H1 (cell line): ENCODE data around the gene CORO6. TPM values are rescaled to one million over a fixed set of nuclear protein-coding genes. Genes with fewer than 3 reads are reported as not detected.

Experiments used
- CTCF ChIA-PET: fragments of 300-600 bp; sonication (Branson Sonifier 250); formaldehyde crosslinking; loops from one replicate; lab custom pipeline; 2021; ENCODE audit not compliant: partially characterized antibody; lab: Charles Lee
- POLR2A ChIA-PET: fragments of 300-600 bp; sonication (Branson Sonifier 250); formaldehyde crosslinking; loops from one replicate; lab custom pipeline; 2021; ENCODE audit warnings: inconsistent platforms; ENCODE audit not compliant: partially characterized antibody; lab: Charles Lee
- DNase-seq, 2 experiments: peaks; one replicate each; pipeline versions ENCODE4 v3.0.0 to v3.0.0-alpha.2; 2010 to 2022; ENCODE audit warnings: low spot score in 2 of 2, low read depth in 1 of 2, mixed read lengths in 1 of 2
- FAIRE-seq: peaks from 2 replicates; lab custom pipeline; 2011; peaks lifted over from hg19 to GRCh38; lab: Jason Lieb, UNC
- H2AFZ ChIP-seq: 2 replicates; pipeline ENCODE4 v1.8.1; 2012; ENCODE audit warnings: low read length, inconsistent platforms
- H2AK5ac ChIP-seq: 2 replicates; pipeline ENCODE4 v1.6.1; 2013; ENCODE audit warnings: low read depth, low read length
- H2BK120ac ChIP-seq: replicated peaks from 2 replicates; pipeline ENCODE3; 2013; ENCODE audit warnings: low read depth, low read length, inconsistent platforms
- H2BK12ac ChIP-seq: 2 replicates; pipeline ENCODE4 v1.6.1; 2013; ENCODE audit warnings: low read depth, low read length
- H2BK15ac ChIP-seq: 2 replicates; pipeline ENCODE4 v1.6.1; 2013; ENCODE audit warnings: low read length
- H2BK20ac ChIP-seq: 2 replicates; pipeline ENCODE4 v1.6.1; 2013; ENCODE audit warnings: low read length
- H2BK5ac ChIP-seq: 2 replicates; pipeline ENCODE4 v1.6.1; 2013; ENCODE audit warnings: low read depth, low read length
- H3K14ac ChIP-seq: 2 replicates; pipeline ENCODE4 v1.6.1; 2013; ENCODE audit warnings: inconsistent platforms; ENCODE audit not compliant: insufficient read length
- H3K18ac ChIP-seq: 2 replicates; pipeline ENCODE4 v1.6.1; 2013; ENCODE audit warnings: low read length; ENCODE audit errors: extremely low read depth
- H3K23ac ChIP-seq: 2 replicates; pipeline ENCODE4 v1.6.1; 2013; ENCODE audit warnings: inconsistent platforms; ENCODE audit not compliant: insufficient read length
- H3K23me2 ChIP-seq: 2 replicates; pipeline ENCODE4 v1.6.1; 2013; ENCODE audit warnings: low read depth, low read length
- H3K27ac ChIP-seq: 2 replicates; pipeline ENCODE4 v1.6.1; 2011; ENCODE audit warnings: low read depth, low read length, inconsistent platforms
- H3K27me3 ChIP-seq, 4 experiments: replicated peaks in 1 of 4; 1 replicate in 1 of 4; 2 replicates in 3 of 4; pipeline versions ENCODE4 v1.6.1 to v1.8.1; 2011 to 2013; ENCODE audit warnings: low read length in 3 of 4, mild to moderate bottlenecking in 3 of 4, inconsistent platforms in 2 of 4, mixed read lengths in 2 of 4, moderate library complexity in 1 of 4; ENCODE audit not compliant: control insufficient read depth in 3 of 4, insufficient read depth in 3 of 4; ENCODE audit errors: extremely low read depth in 1 of 4
- H3K36me3 ChIP-seq, 4 experiments: 2 replicates each; pipeline versions ENCODE4 v1.6.1 to v1.8.1; 2011 to 2013; ENCODE audit warnings: mild to moderate bottlenecking in 4 of 4, low read length in 3 of 4, moderate library complexity in 2 of 4, control low read depth in 1 of 4, inconsistent platforms in 1 of 4; ENCODE audit not compliant: insufficient read depth in 4 of 4, control insufficient read depth in 2 of 4
- H3K4ac ChIP-seq: replicated peaks from 2 replicates; pipeline ENCODE3; 2013; ENCODE audit warnings: low read length, low read depth, mixed read lengths, inconsistent platforms; ENCODE audit not compliant: insufficient read length
- H3K4me1 ChIP-seq, 4 experiments: replicated peaks in 1 of 4; 1 replicate in 1 of 4; 2 replicates in 3 of 4; pipeline versions ENCODE4 v1.6.1 to v1.8.1; 2011 to 2013; ENCODE audit warnings: low read length in 3 of 4, inconsistent platforms in 2 of 4, mixed read lengths in 1 of 4; ENCODE audit not compliant: insufficient read depth in 4 of 4, control insufficient read depth in 3 of 4
- H3K4me2 ChIP-seq, 2 experiments: 2 replicates each; pipeline versions ENCODE4 v1.6.1 to v1.8.1; 2011 to 2013; ENCODE audit warnings: low read depth in 2 of 2, low read length in 2 of 2, control low read depth in 1 of 2, inconsistent platforms in 1 of 2, mild to moderate bottlenecking in 1 of 2; ENCODE audit not compliant: insufficient read depth in 1 of 2
- H3K4me3 ChIP-seq, 4 experiments: fragments of 200-600, 300-600 bp in 1 of 4; sonication (generic), shearing (Covaris generic), sonication (Bioruptor Twin) in 1 of 4; 2 replicates each; pipeline versions ENCODE4 v1.5.1 to v1.8.1; 2011 to 2016; ENCODE audit warnings: low read length in 4 of 4, low read depth in 3 of 4, control low read depth in 2 of 4, inconsistent platforms in 2 of 4, mild to moderate bottlenecking in 2 of 4, mixed read lengths in 1 of 4, moderate library complexity in 1 of 4; ENCODE audit not compliant: insufficient read depth in 2 of 4; ENCODE audit errors: extremely low read depth in 1 of 4
- H3K56ac ChIP-seq: replicated peaks from 2 replicates; pipeline ENCODE3; 2013; ENCODE audit warnings: low read depth, mild to moderate bottlenecking, mixed read lengths, low read length, inconsistent platforms; ENCODE audit not compliant: insufficient read length
- H3K79me1 ChIP-seq: 2 replicates; pipeline ENCODE4 v1.6.1; 2013; ENCODE audit warnings: low read depth, low read length, control low read depth
- H3K79me2 ChIP-seq, 2 experiments: 2 replicates each; pipeline versions ENCODE4 v1.6.1 to v1.8.1; 2012 to 2013; ENCODE audit warnings: low read length in 2 of 2, mild to moderate bottlenecking in 2 of 2, inconsistent platforms in 1 of 2; ENCODE audit not compliant: insufficient read depth in 2 of 2, control insufficient read depth in 1 of 2
- H3K9ac ChIP-seq, 4 experiments: replicated peaks in 1 of 4; 1 replicate in 1 of 4; 2 replicates in 3 of 4; pipeline versions ENCODE4 v1.6.1 to v1.8.1; 2011 to 2013; ENCODE audit warnings: low read depth in 3 of 4, low read length in 3 of 4, control low read depth in 2 of 4, mild to moderate bottlenecking in 2 of 4, moderate library complexity in 2 of 4, inconsistent platforms in 1 of 4; ENCODE audit errors: extremely low read depth in 1 of 4
- H3K9me3 ChIP-seq, 2 experiments: 2 replicates each; pipeline versions ENCODE4 v1.6.1 to v1.8.1; 2012 to 2013; ENCODE audit warnings: mild to moderate bottlenecking in 2 of 2, moderate library complexity in 2 of 2, control low read depth in 1 of 2, inconsistent platforms in 1 of 2, low read depth in 1 of 2, low read length in 1 of 2, mixed read lengths in 1 of 2; ENCODE audit not compliant: insufficient read depth in 2 of 2
- H4K20me1 ChIP-seq, 2 experiments: replicated peaks in 1 of 2; 2 replicates each; pipeline versions ENCODE3 to v1.8.1; 2011 to 2013; ENCODE audit warnings: inconsistent platforms in 2 of 2, low read length in 2 of 2, mild to moderate bottlenecking in 1 of 2; ENCODE audit not compliant: insufficient read depth in 2 of 2, control insufficient read depth in 1 of 2
- H4K5ac ChIP-seq: 2 replicates; pipeline ENCODE4 v1.6.1; 2013; ENCODE audit warnings: low read length, low read depth, mixed read lengths, inconsistent platforms; ENCODE audit not compliant: insufficient read length
- H4K8ac ChIP-seq: 2 replicates; pipeline ENCODE4 v1.8.0; 2013; ENCODE audit warnings: mild to moderate bottlenecking, moderate library complexity, low read length, inconsistent platforms; ENCODE audit not compliant: insufficient read depth; ENCODE audit errors: extremely low read depth
- H4K91ac ChIP-seq: replicated peaks from 2 replicates; pipeline ENCODE3; 2013; ENCODE audit warnings: low read length, mixed read lengths, inconsistent platforms; ENCODE audit not compliant: insufficient read length
- polyA plus RNA-seq, 7 experiments: library from polyadenylated mRNA; depleted of rRNA in 3 of 7; stranded (reverse) in 5 of 7; unstranded in 2 of 7; fragments of >200 nt in 5 of 7; fragments of 200-250 nt in 2 of 7; gene quantifications; 1 replicate in 5 of 7; 2 replicates in 1 of 7; 4 replicates in 1 of 7; pipeline versions ENCODE4 v1.2.1 to v1.2.3, GENCODE V29; 2011 to 2013; ENCODE audit warnings: missing spikeins in 2 of 7, mixed read lengths in 2 of 7
- total RNA-seq: library from RNA; stranded (reverse); fragmentation: NEBNext Ultra II Directional; extraction: Animal tissue kit (Norgen Biotek cat#: 25700); gene quantifications from 2 replicates; pipeline ENCODE4 v1.2.1, GENCODE V29; 2021
- TF ChIP-seq, protein P1 (sequence below): fragments of 300-600 bp; sonication (generic); IDR thresholded peaks from 2 replicates; pipeline ENCODE4 v1.7.1; 2012; ENCODE audit warnings: low read length, moderate library complexity, mild to moderate bottlenecking, inconsistent platforms; ENCODE audit not compliant: insufficient replicate concordance

CORO6 gene
- total and polyA plus RNA-seq, 2 of the 8 experiments (the other 6 are each of a cell fraction or from before 2014, with no cell fraction given): 2.5 to 8.6 TPM

DNA sequence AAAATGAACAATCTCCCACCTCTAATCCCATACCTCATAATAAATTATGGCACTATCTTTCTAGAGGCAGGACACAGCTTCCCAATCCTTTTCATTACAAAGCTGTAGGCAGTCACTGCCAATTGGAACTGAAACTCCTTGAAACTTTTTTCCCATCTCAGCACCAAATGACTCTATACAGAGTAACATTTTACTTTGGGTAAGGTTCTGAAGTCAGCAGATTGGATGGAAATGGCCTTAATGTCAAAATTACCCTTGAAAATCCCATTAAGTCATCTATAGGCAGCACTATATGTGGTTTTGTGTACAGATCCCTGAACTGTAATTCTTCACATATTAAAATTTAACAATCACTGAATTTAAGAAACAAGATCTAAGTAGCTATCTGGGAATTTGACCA is 30.3 kb upstream of the CORO6 start:
- H3K23me2 ChIP-seq: no peaks in the 10 kb centered on the region
- H4K5ac ChIP-seq: no peak overlapping the region
- no peak overlapping the region for H3K14ac ChIP-seq
- H2AFZ ChIP-seq: no peak overlapping the region
- FAIRE-seq: no peak
- H3K27ac ChIP-seq: no peak overlapping the region
- no peak overlapping the region for H3K4ac ChIP-seq
- no peak overlapping the region for H2BK15ac ChIP-seq
- CTCF ChIA-PET: interaction anchor here (0.8 to 1.5 kb wide), 2 partner anchors 9 to 126 kb away, joined by 3 to 6 read pairs; no protein-coding TSS in a partner anchor
- H3K9ac ChIP-seq: no peak overlapping the region
- no peak overlapping the region for H2BK20ac ChIP-seq
- no peaks in the 10 kb centered on the region for H3K27me3 ChIP-seq
- no peak overlapping the region for H2BK12ac ChIP-seq
- no peak for DNase-seq
- no peak overlapping the region for H3K4me3 ChIP-seq
- no peak overlapping the region for H3K4me2 ChIP-seq
- H3K56ac ChIP-seq: no peak overlapping the region
- no peak overlapping the region for H2AK5ac ChIP-seq
- H3K23ac ChIP-seq: no peak overlapping the region
- no peaks in the 10 kb centered on the region for H3K79me1 ChIP-seq
- POLR2A ChIA-PET: interaction anchor here (0.6 kb wide), 1 partner anchor 145 kb away, joined by 4 read pairs; no protein-coding TSS in a partner anchor
- no peak overlapping the region for H4K91ac ChIP-seq
- H3K79me2 ChIP-seq: no peaks in the 10 kb centered on the region
- H3K9me3 ChIP-seq: no peaks in the 10 kb centered on the region
- no peak overlapping the region for H3K18ac ChIP-seq
- H3K36me3 ChIP-seq: no peaks in the 10 kb centered on the region
- H4K8ac ChIP-seq: no peak overlapping the region
- H2BK120ac ChIP-seq: no peak overlapping the region
- no peaks in the 10 kb centered on the region for H4K20me1 ChIP-seq
- H2BK5ac ChIP-seq: no peak overlapping the region
- H3K4me1 ChIP-seq: no peaks in the 10 kb centered on the region
- TF ChIP-seq, protein P1, sequence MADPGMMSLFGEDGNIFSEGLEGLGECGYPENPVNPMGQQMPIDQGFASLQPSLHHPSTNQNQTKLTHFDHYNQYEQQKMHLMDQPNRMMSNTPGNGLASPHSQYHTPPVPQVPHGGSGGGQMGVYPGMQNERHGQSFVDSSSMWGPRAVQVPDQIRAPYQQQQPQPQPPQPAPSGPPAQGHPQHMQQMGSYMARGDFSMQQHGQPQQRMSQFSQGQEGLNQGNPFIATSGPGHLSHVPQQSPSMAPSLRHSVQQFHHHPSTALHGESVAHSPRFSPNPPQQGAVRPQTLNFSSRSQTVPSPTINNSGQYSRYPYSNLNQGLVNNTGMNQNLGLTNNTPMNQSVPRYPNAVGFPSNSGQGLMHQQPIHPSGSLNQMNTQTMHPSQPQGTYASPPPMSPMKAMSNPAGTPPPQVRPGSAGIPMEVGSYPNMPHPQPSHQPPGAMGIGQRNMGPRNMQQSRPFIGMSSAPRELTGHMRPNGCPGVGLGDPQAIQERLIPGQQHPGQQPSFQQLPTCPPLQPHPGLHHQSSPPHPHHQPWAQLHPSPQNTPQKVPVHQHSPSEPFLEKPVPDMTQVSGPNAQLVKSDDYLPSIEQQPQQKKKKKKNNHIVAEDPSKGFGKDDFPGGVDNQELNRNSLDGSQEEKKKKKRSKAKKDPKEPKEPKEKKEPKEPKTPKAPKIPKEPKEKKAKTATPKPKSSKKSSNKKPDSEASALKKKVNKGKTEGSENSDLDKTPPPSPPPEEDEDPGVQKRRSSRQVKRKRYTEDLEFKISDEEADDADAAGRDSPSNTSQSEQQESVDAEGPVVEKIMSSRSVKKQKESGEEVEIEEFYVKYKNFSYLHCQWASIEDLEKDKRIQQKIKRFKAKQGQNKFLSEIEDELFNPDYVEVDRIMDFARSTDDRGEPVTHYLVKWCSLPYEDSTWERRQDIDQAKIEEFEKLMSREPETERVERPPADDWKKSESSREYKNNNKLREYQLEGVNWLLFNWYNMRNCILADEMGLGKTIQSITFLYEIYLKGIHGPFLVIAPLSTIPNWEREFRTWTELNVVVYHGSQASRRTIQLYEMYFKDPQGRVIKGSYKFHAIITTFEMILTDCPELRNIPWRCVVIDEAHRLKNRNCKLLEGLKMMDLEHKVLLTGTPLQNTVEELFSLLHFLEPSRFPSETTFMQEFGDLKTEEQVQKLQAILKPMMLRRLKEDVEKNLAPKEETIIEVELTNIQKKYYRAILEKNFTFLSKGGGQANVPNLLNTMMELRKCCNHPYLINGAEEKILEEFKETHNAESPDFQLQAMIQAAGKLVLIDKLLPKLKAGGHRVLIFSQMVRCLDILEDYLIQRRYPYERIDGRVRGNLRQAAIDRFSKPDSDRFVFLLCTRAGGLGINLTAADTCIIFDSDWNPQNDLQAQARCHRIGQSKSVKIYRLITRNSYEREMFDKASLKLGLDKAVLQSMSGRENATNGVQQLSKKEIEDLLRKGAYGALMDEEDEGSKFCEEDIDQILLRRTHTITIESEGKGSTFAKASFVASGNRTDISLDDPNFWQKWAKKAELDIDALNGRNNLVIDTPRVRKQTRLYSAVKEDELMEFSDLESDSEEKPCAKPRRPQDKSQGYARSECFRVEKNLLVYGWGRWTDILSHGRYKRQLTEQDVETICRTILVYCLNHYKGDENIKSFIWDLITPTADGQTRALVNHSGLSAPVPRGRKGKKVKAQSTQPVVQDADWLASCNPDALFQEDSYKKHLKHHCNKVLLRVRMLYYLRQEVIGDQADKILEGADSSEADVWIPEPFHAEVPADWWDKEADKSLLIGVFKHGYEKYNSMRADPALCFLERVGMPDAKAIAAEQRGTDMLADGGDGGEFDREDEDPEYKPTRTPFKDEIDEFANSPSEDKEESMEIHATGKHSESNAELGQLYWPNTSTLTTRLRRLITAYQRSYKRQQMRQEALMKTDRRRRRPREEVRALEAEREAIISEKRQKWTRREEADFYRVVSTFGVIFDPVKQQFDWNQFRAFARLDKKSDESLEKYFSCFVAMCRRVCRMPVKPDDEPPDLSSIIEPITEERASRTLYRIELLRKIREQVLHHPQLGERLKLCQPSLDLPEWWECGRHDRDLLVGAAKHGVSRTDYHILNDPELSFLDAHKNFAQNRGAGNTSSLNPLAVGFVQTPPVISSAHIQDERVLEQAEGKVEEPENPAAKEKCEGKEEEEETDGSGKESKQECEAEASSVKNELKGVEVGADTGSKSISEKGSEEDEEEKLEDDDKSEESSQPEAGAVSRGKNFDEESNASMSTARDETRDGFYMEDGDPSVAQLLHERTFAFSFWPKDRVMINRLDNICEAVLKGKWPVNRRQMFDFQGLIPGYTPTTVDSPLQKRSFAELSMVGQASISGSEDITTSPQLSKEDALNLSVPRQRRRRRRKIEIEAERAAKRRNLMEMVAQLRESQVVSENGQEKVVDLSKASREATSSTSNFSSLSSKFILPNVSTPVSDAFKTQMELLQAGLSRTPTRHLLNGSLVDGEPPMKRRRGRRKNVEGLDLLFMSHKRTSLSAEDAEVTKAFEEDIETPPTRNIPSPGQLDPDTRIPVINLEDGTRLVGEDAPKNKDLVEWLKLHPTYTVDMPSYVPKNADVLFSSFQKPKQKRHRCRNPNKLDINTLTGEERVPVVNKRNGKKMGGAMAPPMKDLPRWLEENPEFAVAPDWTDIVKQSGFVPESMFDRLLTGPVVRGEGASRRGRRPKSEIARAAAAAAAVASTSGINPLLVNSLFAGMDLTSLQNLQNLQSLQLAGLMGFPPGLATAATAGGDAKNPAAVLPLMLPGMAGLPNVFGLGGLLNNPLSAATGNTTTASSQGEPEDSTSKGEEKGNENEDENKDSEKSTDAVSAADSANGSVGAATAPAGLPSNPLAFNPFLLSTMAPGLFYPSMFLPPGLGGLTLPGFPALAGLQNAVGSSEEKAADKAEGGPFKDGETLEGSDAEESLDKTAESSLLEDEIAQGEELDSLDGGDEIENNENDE: no peak
